Immature natural killer cell (primary cell): ENCODE measurements around the gene ANKRD30B. TPM values are rescaled to one million over a fixed set of nuclear protein-coding genes. Genes with fewer than 3 reads are reported as not detected.
"Not testable (repeated sequence)": the region's sequence is repeated elsewhere in the genome, so short reads cannot be mapped to it uniquely, and the experiment has no call there.

ENCODE experiments used
- DNase-seq, 3 donors: peaks; one replicate each; pipeline ENCODE4 v3.0.0; 2022; ENCODE audit warnings: mixed read lengths in 1 of 3
- H3K27ac Mint-ChIP-seq, 6 donors: one replicate each; pipeline ENCODE4 v1.8.0; 2020; ENCODE audit warnings: mixed read lengths in 6 of 6, mild to moderate bottlenecking in 5 of 6, inconsistent platforms in 4 of 6, moderate library complexity in 3 of 6
- H3K27me3 Mint-ChIP-seq, 3 donors: one replicate each; pipeline ENCODE4 v1.8.0; 2020 to 2021; ENCODE audit warnings: low read depth in 3 of 3, mild to moderate bottlenecking in 3 of 3, mixed read lengths in 3 of 3, moderate library complexity in 3 of 3, inconsistent platforms in 1 of 3
- H3K36me3 Mint-ChIP-seq, 3 donors: one replicate each; pipeline ENCODE4 v1.8.0; 2020; ENCODE audit warnings: mixed read lengths in 3 of 3, inconsistent platforms in 2 of 3, mild to moderate bottlenecking in 2 of 3
- H3K4me1 Mint-ChIP-seq, 2 donors: one replicate each; pipeline ENCODE4 v1.8.0; 2020; ENCODE audit warnings: inconsistent platforms in 2 of 2, mild to moderate bottlenecking in 2 of 2, mixed read lengths in 2 of 2, moderate library complexity in 1 of 2
- H3K4me3 Mint-ChIP-seq, 5 donors: one replicate each; pipeline ENCODE4 v1.8.0; 2020; ENCODE audit warnings: mild to moderate bottlenecking in 5 of 5, mixed read lengths in 5 of 5, inconsistent platforms in 3 of 5, moderate library complexity in 3 of 5
- H3K9me3 Mint-ChIP-seq, 6 donors: one replicate each; pipeline ENCODE4 v1.8.0; 2020; ENCODE audit warnings: mild to moderate bottlenecking in 6 of 6, mixed read lengths in 6 of 6, inconsistent platforms in 4 of 6, moderate library complexity in 3 of 6
- polyA plus RNA-seq, 3 donors: library from polyadenylated mRNA; unstranded; fragments of 300-500 nt; fragmentation: Illumina TruSeq; gene quantifications; one replicate each; pipeline ENCODE4 v1.2.3, GENCODE V29; 2021

ANKRD30B gene, protein sequence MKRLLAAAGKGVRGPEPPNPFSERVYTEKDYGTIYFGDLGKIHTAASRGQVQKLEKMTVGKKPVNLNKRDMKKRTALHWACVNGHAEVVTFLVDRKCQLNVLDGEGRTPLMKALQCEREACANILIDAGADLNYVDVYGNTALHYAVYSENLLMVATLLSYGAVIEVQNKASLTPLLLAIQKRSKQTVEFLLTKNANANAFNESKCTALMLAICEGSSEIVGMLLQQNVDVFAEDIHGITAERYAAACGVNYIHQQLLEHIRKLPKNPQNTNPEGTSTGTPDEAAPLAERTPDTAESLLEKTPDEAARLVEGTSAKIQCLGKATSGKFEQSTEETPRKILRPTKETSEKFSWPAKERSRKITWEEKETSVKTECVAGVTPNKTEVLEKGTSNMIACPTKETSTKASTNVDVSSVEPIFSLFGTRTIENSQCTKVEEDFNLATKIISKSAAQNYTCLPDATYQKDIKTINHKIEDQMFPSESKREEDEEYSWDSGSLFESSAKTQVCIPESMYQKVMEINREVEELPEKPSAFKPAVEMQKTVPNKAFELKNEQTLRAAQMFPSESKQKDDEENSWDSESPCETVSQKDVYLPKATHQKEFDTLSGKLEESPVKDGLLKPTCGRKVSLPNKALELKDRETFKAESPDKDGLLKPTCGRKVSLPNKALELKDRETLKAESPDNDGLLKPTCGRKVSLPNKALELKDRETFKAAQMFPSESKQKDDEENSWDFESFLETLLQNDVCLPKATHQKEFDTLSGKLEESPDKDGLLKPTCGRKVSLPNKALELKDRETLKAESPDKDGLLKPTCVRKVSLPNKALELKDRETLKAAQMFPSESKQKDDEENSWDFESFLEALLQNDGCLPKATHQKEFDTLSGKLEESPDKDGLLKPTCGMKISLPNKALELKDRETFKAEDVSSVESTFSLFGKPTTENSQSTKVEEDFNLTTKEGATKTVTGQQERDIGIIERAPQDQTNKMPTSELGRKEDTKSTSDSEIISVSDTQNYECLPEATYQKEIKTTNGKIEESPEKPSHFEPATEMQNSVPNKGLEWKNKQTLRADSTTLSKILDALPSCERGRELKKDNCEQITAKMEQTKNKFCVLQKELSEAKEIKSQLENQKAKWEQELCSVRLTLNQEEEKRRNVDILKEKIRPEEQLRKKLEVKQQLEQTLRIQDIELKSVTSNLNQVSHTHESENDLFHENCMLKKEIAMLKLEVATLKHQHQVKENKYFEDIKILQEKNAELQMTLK (N-terminal part only)
- not detected for polyA plus RNA-seq

DNA sequence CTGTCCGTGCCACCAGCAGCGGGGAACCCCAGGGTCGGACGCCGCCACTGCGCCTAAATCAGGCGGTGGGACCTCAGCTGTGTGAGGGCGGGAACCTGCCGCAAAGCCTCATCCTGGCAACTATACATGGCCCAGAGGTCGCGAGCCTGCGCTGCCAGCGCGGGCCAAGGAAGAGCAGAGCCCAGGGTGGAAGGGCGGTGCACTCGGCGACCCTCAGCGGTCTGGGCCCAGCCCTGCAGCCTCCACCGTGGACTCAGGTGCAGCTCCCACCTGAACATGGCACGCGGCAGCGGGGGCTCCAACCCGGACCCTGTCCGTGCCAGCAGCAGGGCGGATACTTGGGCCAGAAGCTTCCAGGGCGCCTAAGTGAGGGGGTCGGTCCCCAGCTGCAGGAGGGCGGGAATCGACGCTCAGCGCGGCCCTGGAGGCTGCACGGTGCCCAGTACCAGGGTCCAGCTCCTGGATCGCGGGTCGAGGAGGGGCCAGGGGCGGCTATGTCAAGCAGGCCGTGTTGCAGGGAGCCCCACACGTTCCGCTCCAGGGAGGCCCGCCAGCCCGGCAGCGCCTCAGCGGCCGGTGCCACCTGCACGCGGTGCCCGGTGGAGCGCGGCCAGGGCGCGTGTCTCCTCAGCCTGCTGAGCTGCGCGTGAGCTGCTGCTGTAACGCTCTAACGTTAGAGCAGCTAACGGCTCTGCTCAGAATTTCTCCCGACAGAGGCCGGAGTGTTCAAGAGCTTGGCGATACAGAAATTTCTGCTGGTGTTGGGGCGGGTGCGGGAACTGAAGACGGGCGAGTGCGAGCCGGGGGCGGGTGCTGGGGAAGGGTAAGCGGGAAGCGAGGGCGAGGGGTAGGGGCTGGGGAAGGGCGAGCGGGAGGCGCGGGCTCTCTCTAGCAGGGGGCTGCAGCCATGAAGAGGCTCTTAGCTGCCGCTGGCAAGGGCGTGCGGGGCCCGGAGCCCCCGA lies at the start of gene ANKRD30B:
Gene ANKRD30B, plus strand, starts transcription at position 660 of the 962 bp plus-strand sequence. Its CDS starts 248 bp downstream, at position 908.
- Mint-ChIP-seq H3K36me3 (no peaks in the 10 kb centered on the region), H3K4me3 (peak within 1 kb of the TSS in 2 of 5 donors; percentile 1 to 13), H3K27ac (no peak within 1 kb of the TSS), H3K4me1 (no peaks in the 10 kb centered on the region), H3K27me3 (peaks cover 0 to 13% (median 0%) of the 10 kb centered on the region in 3 donors), H3K9me3 (peaks cover 0 to 10% (median 3%) of the 10 kb centered on the region in 6 donors)
- DNase-seq, result peak in 1 of 3 donors; percentile 1

DNA sequence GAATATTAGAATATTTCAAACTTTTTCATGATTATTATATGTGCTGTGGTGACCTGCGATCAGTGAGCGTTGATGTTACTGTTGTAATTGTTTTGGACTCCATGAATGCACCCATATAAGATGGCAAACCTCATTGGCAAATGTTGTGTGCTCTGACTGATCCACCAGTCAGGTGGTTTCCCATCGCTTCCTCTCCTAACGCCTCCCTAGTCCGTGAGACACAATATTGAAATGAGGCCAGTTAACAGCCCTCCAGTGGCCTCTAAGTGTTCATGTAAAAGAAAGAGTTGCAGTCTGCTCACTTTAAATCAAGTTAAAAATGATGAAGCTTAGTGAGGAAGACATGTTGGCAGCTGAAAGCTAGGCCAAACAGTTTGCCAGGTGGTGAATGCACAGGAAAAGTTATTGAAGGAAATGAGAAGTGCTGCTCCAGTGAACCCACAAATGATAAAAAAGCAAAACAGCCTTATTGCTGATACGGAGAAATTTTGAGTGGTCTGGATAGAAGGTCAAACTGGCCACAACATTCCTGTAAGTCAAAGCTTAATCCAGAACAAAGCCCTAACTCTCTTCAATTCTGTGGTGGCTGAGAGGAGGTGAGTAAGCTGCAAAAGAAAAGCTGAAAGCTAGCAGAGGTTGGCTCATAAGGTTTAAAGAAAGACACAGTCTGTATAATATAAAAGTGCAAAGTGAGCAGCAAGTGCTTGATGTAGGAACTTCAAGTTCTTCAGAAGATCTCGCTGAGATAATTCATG lies 46.5 kb upstream of the ANKRD30B start:
- DNase-seq, H3K4me1 Mint-ChIP-seq, H3K27ac Mint-ChIP-seq, H3K27me3 Mint-ChIP-seq, H3K36me3 Mint-ChIP-seq, H3K4me3 Mint-ChIP-seq, H3K9me3 Mint-ChIP-seq: not testable (repeated sequence)

DNA sequence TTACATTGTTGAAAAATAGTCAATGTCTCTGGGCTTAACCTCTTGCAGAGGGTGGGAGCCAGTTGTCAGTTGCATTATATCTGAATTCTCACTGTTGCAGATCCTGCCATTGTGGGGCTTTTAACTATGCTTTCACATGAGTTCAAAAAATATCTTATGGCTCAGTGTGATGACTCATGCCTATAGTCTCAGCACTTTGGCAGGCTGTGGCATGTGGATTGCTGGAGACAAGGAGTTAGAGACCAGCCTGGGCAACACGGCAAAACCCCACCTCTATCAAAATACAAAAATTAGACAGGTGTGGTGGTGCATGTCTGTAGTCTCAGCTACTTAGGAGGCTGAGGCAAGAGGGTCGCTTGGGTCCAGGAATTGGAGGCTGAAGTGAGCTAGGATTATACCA lies 38.2 kb upstream of the ANKRD30B start:
- DNase-seq, H3K4me3 Mint-ChIP-seq, H3K4me1 Mint-ChIP-seq, H3K27me3 Mint-ChIP-seq, H3K36me3 Mint-ChIP-seq, H3K9me3 Mint-ChIP-seq, H3K27ac Mint-ChIP-seq: not testable (repeated sequence)

DNA sequence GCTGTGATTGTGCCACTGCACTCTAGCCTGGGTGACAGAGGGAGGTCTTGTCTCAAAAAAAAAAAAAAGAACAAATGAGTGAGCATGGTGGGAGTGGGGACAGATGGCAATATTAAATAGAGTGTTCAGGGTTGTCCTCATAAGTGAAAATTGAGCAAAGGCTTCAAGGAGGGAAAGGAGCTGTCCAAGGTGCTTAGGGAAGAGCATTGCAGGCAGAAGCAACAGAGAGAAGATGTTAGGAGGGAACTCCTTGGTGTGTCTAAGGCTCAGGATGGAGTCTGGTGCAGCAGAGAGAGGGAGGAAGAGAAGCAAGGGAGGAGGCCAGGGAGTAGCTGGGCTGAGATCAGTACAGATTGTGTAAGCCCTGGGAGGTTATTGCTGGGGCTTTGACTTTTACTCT lies 26.4 kb upstream of the ANKRD30B start:
- DNase-seq, H3K27me3 Mint-ChIP-seq, H3K4me3 Mint-ChIP-seq: not testable (repeated sequence)

DNA sequence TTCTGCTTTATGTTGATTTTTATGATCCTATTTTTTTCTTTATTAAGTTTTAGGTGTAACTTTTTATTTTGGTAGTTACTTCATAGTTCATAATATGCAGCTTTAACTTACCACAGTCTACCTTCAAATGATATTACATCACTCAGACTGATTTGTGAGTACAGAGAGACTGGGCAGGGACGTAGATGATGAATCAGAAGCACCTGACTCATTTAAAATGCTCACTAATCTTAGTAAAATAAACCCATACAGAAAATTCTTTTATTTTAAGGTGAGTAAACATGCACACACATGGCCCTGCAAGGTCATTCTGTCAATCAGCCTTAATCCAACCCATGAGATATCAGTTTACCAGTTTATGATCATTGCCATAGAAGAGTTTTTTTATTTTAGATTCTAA lies 8.9 kb upstream of the ANKRD30B start:
- not testable (repeated sequence) for H3K36me3 Mint-ChIP-seq, DNase-seq, H3K27me3 Mint-ChIP-seq, H3K4me1 Mint-ChIP-seq, H3K4me3 Mint-ChIP-seq, H3K27ac Mint-ChIP-seq, H3K9me3 Mint-ChIP-seq

More for the DNA sequence above, 26.4 kb upstream of the ANKRD30B start:
- not testable (repeated sequence) for H3K27ac Mint-ChIP-seq, H3K9me3 Mint-ChIP-seq, H3K4me1 Mint-ChIP-seq, H3K36me3 Mint-ChIP-seq

DNA sequence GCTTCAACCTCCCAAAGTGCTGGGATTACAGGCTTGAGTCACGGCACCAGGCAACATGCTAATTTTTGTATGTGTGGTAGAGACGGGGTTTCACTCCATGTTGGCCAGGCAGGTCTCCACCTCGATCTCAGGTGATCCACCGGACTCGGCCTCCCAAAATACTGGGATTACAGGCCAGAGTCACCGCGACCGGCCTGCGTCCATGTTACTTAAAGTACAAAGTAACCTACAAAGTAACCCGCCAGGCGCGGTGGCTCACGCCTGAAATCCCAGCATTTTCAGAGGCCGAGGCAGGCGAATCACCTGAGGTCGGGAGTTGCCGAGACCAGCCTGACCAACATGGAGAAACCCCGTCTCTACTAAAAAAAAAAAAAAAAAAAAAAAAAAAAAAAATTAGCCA lies 1.1 kb upstream of the ANKRD30B start:
- DNase-seq, result no peak
- peaks cover 0 to 13% (median 0%) of the 10 kb centered on the region in 3 donors for H3K27me3 Mint-ChIP-seq
- peaks cover 0 to 10% (median 3%) of the 10 kb centered on the region in 6 donors for H3K9me3 Mint-ChIP-seq
- H3K27ac Mint-ChIP-seq, result no peak overlapping the region
- no peak overlapping the region for H3K4me3 Mint-ChIP-seq
- H3K36me3 Mint-ChIP-seq, result no peaks in the 10 kb centered on the region
- no peaks in the 10 kb centered on the region for H3K4me1 Mint-ChIP-seq

DNA sequence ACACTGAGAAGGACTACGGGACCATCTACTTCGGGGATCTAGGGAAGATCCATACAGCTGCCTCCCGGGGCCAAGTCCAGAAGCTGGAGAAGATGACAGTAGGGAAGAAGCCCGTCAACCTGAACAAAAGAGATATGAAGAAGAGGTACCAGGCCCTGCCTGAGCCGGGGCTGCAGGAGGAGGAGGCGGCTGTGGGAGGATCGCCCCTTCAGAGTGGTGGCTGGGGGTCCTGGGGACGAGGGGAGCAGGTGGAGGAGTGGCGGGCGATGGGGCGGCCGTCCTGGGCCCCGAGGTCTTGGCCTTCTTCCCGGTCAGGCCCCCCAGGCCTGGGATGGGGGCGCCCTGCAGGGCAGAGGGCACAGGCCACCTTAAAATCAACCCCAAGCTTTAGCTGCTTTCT lies 524 bp downstream of the ANKRD30B start:
- Mint-ChIP-seq H3K27ac (no peak overlapping the region), H3K36me3 (no peaks in the 10 kb centered on the region), H3K9me3 (peaks cover 0 to 10% (median 3%) of the 10 kb centered on the region in 6 donors), H3K4me1 (no peaks in the 10 kb centered on the region), H3K27me3 (peaks cover 0 to 13% (median 0%) of the 10 kb centered on the region in 3 donors), H3K4me3 (peak overlapping the region in 1 of 5 donors; percentile 13)
- no peak for DNase-seq

DNA sequence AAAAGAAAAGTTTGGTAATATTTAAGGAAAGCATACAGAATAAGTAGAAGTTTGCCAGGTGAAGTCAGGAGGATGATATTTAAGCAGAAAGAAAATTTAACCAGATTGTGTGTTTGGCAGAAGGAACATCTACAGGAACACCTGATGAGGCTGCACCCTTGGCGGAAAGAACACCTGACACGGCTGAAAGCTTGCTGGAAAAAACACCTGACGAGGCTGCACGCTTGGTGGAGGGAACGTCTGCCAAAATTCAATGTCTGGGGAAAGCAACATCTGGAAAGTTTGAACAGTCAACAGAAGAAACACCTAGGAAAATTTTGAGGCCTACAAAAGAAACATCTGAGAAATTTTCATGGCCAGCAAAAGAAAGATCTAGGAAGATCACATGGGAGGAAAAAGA lies 15.6 kb downstream of the ANKRD30B start:
- not testable (repeated sequence) for H3K27ac Mint-ChIP-seq, DNase-seq, H3K9me3 Mint-ChIP-seq, H3K36me3 Mint-ChIP-seq, H3K27me3 Mint-ChIP-seq, H3K4me3 Mint-ChIP-seq, H3K4me1 Mint-ChIP-seq

DNA sequence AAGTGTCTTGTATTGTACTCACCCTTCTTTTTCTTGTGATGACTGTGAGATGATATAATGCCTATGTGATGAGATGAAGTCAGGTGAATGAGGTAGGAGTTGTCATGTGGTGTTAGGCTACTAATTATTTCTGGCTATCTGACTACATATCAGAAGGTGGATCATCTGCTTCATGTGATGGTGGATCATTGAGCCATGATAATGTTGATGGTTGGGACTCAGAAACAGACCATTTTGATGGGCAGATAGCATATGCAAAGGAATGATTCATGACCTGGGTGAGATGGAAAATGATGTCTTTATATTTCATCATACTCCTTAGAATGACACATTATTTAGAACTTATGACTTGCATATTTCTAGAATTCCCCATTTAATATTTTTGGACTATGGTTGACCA lies 19.5 kb downstream of the ANKRD30B start:
- H3K27ac Mint-ChIP-seq, result no peak overlapping the region
- no peaks in the 10 kb centered on the region for H3K4me1 Mint-ChIP-seq
- peaks cover 0 to 4% (median 0%) of the 10 kb centered on the region in 6 donors for H3K9me3 Mint-ChIP-seq
- peaks cover 0 to 5% (median 0%) of the 10 kb centered on the region in 3 donors for H3K36me3 Mint-ChIP-seq
- H3K27me3 Mint-ChIP-seq, result peaks cover 0 to 1% (median 0%) of the 10 kb centered on the region in 3 donors
- no peak for DNase-seq
- H3K4me3 Mint-ChIP-seq, result no peak overlapping the region

DNA sequence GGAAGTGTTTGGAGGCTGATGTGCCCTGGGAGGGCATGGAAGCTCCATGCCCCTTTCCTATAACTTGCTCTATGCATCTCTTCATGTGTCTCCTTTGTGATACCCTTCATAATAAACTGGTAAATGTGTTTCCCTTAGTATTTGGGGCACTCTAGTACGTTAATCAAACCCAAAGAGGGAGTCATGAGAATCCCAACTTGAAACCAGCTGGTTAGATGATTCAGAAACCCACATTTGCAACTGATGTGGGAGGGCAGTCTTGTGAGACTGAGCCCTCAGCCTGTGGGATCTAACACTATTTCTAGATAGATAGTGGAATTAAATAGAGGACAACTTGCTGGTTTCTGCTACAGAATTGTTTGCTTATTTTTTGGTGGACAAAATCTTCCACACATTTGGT lies 20.3 kb downstream of the ANKRD30B start:
- H3K4me3 Mint-ChIP-seq, result no peak overlapping the region
- no peaks in the 10 kb centered on the region for H3K4me1 Mint-ChIP-seq
- peaks cover 0 to 4% (median 0%) of the 10 kb centered on the region in 6 donors for H3K9me3 Mint-ChIP-seq
- peaks cover 0 to 1% (median 0%) of the 10 kb centered on the region in 3 donors for H3K27me3 Mint-ChIP-seq
- H3K36me3 Mint-ChIP-seq, result peaks cover 0 to 5% (median 0%) of the 10 kb centered on the region in 3 donors
- DNase-seq, result no peak
- no peak overlapping the region for H3K27ac Mint-ChIP-seq

DNA sequence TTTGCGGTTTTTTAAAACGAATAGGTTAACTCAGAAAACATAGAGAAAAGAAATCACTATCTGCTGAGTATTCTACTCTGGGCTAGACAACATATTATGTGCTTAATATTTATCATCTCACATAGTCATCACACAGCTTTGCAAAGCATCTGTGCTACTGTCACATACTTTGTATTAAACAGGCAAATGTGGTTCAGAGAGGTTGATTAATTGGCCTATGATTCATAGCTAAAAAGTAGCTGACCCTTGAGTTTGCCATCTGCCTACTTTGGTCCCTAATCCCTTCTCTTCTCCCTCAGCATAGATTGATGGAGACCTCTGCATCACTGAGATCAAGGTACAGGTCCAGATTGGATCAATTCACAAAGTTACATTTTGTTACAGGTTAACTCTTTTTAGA lies 21.4 kb downstream of the ANKRD30B start:
- Mint-ChIP-seq H3K4me3 (no peak overlapping the region), H3K4me1 (no peaks in the 10 kb centered on the region), H3K27ac (no peak overlapping the region), H3K27me3 (peaks cover 0 to 1% (median 0%) of the 10 kb centered on the region in 3 donors), H3K9me3 (peaks cover 0 to 4% (median 0%) of the 10 kb centered on the region in 6 donors), H3K36me3 (no peaks in the 10 kb centered on the region)
- DNase-seq, result no peak

DNA sequence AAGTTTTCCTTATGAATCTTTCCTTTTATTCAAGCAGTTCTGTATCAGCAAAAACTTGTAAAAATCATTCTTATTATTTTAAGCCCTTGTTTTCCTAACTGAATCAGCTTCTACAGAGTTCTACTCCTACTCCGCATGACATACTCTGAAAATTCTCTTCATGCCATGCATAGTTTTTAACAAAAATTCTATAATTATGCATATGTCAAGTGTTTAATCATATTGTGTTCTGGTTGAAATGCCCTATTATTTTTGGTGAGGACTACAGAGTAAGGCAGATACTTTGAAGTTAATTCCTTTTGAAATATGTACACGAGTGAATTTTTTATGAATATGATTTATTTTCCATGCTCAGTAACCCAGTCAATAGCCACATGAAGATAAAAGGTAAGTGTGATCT lies 28.8 kb downstream of the ANKRD30B start:
- H3K9me3 Mint-ChIP-seq, result peaks cover 0 to 5% (median 0%) of the 10 kb centered on the region in 6 donors
- H3K4me1 Mint-ChIP-seq, result no peaks in the 10 kb centered on the region

More for the DNA sequence above, 28.8 kb downstream of the ANKRD30B start:
- no peak overlapping the region for H3K27ac Mint-ChIP-seq
- peaks cover 0 to 5% (median 2%) of the 10 kb centered on the region in 3 donors for H3K27me3 Mint-ChIP-seq
- DNase-seq, result no peak
- no peak overlapping the region for H3K4me3 Mint-ChIP-seq
- no peaks in the 10 kb centered on the region for H3K36me3 Mint-ChIP-seq
